ENCODE measurements around the gene GPATCH1.

Gene GPATCH1

GRCh38 chr19:33096005-33096404 lies 15.0 kb downstream of the GPATCH1 start:
- no peaks in the 10 kb centered on the region for H3K27me3 ChIP-seq (ENCODE audit: low read length)
- no peak overlapping the region for H3K9ac ChIP-seq (ENCODE audit: low read length)
- no peak overlapping the region for H3K4me2 ChIP-seq (ENCODE audit: low read depth, low read length, poor library complexity, severe bottlenecking)
- no peaks in the 10 kb centered on the region for H3F3A ChIP-seq (ENCODE audit: insufficient read depth)
- no peak overlapping the region for H3K27ac ChIP-seq (ENCODE audit: low read depth, low read length)
- H3K9me3 ChIP-seq (ENCODE audit: insufficient read depth, low read length) = no peaks in the 10 kb centered on the region
- no peak overlapping the region for H2AFZ ChIP-seq (ENCODE audit: low read depth, low read length, severe bottlenecking)
- TF ChIP-seq EZH2phosphoT487 (conservative IDR thresholded peaks at IDR 0.05; ENCODE audit: low read length) = no peak
- TF ChIP-seq CTCF (IDR thresholded peaks at IDR 0.05; ENCODE audit: insufficient read depth, low read length, poor library complexity, severe bottlenecking) = no peak
- H3K4me3 ChIP-seq (ENCODE audit: insufficient read depth, low read length, poor library complexity, severe bottlenecking) = no peak overlapping the region
- peaks cover 7% of the 10 kb centered on the region; the same call in 1 of the 2 replicates for H3K36me3 ChIP-seq (ENCODE audit: low read length)
- H3K9me2 ChIP-seq (replicated peaks; ENCODE audit: insufficient read depth, low read length) = no peaks in the 10 kb centered on the region
- H3K79me2 ChIP-seq (ENCODE audit: insufficient read depth, low read length) = no peaks in the 10 kb centered on the region
- H4K20me1 ChIP-seq (ENCODE audit: low read depth, low read length) = no peaks in the 10 kb centered on the region

- Histone ChIP-seq H3K9ac (ENCODE audit: low read length) (no peak overlapping the region), H3K4me2 (ENCODE audit: low read depth, low read length, poor library complexity, severe bottlenecking) (no peak overlapping the region), H3K9me2 (replicated peaks; ENCODE audit: insufficient read depth, low read length) (no peaks in the 10 kb centered on the region), H3K27ac (ENCODE audit: low read depth, low read length) (no peak overlapping the region), H3K79me2 (ENCODE audit: insufficient read depth, low read length) (no peaks in the 10 kb centered on the region), H3K36me3 (ENCODE audit: low read length) (peaks cover 10% of the 10 kb centered on the region; the same call in 1 of the 2 replicates), H3K27me3 (ENCODE audit: low read length) (no peaks in the 10 kb centered on the region), H3F3A (ENCODE audit: insufficient read depth) (no peaks in the 10 kb centered on the region), H2AFZ (ENCODE audit: low read depth, low read length, severe bottlenecking) (no peak overlapping the region), H3K4me3 (ENCODE audit: insufficient read depth, low read length, poor library complexity, severe bottlenecking) (no peak overlapping the region), H3K9me3 (ENCODE audit: insufficient read depth, low read length) (no peaks in the 10 kb centered on the region), H4K20me1 (ENCODE audit: low read depth, low read length) (no peaks in the 10 kb centered on the region)
- TF ChIP-seq EZH2phosphoT487 (conservative IDR thresholded peaks at IDR 0.05; ENCODE audit: low read length) (no peak), CTCF (IDR thresholded peaks at IDR 0.05; ENCODE audit: insufficient read depth, low read length, poor library complexity, severe bottlenecking) (no peak)
These were observed 17.1 kb downstream of the GPATCH1 start for GRCh38 chr19:33098055-33098534.

GRCh38 chr19:33100894-33101644 lies 20.1 kb downstream of the GPATCH1 start:
- no peaks in the 10 kb centered on the region for H3K9me3 ChIP-seq (ENCODE audit: insufficient read depth, low read length)
- H4K20me1 ChIP-seq (ENCODE audit: low read depth, low read length) = no peaks in the 10 kb centered on the region
- H3K27me3 ChIP-seq (ENCODE audit: low read length) = no peaks in the 10 kb centered on the region
- H3K9me2 ChIP-seq (replicated peaks; ENCODE audit: insufficient read depth, low read length) = no peaks in the 10 kb centered on the region
- TF ChIP-seq EZH2phosphoT487 (conservative IDR thresholded peaks at IDR 0.05; ENCODE audit: low read length) = no peak
- no peak for TF ChIP-seq CTCF (IDR thresholded peaks at IDR 0.05; ENCODE audit: insufficient read depth, low read length, poor library complexity, severe bottlenecking)
- H3K4me3 ChIP-seq (ENCODE audit: insufficient read depth, low read length, poor library complexity, severe bottlenecking) = no peak overlapping the region
- H3K9ac ChIP-seq (ENCODE audit: low read length) = no peak overlapping the region
- no peaks in the 10 kb centered on the region for H3F3A ChIP-seq (ENCODE audit: insufficient read depth)
- H2AFZ ChIP-seq (ENCODE audit: low read depth, low read length, severe bottlenecking) = no peak overlapping the region
- H3K4me2 ChIP-seq (ENCODE audit: low read depth, low read length, poor library complexity, severe bottlenecking) = no peak overlapping the region
- H3K79me2 ChIP-seq (ENCODE audit: insufficient read depth, low read length) = no peaks in the 10 kb centered on the region
- no peak overlapping the region for H3K27ac ChIP-seq (ENCODE audit: low read depth, low read length)
- peaks cover 8% of the 10 kb centered on the region; the same call in 1 of the 2 replicates for H3K36me3 ChIP-seq (ENCODE audit: low read length)
